NCI-H1436 treated with DMSO at 0.1 percent for 48 hours (cell line): ENCODE results near the gene DAAM1.

Experiments used
- DNase-seq: peaks from one replicate; lab custom pipeline; 2025; lab: John Stamatoyannopoulos, UW

The DAAM1 gene

GRCh38 chr14:59188461-59189090 lies at the start of gene DAAM1:
Gene DAAM1 (plus strand): TSS chr14:59188667. CDS start chr14:59263478, 74,811 bp downstream.
- DNase-seq = peak; percentile 96

GRCh38 chr14:59139324-59139723 lies 49.1 kb upstream of the DAAM1 start:
- DNase-seq = no peak

GRCh38 chr14:59140106-59140843 lies 48.2 kb upstream of the DAAM1 start:
- DNase-seq = no peak

GRCh38 chr14:59146484-59146883 lies 42.0 kb upstream of the DAAM1 start:
- no peak for DNase-seq

GRCh38 chr14:59147007-59147406 lies 41.5 kb upstream of the DAAM1 start:
- no peak for DNase-seq

- no peak for DNase-seq
Observed at GRCh38 chr14:59148334-59148900, 40.0 kb upstream of the DAAM1 start.

GRCh38 chr14:59150990-59151389 lies 37.5 kb upstream of the DAAM1 start:
- no peak for DNase-seq

GRCh38 chr14:59154373-59154772 lies 34.1 kb upstream of the DAAM1 start:
- DNase-seq = no peak

- DNase-seq = no peak
Observed at GRCh38 chr14:59155886-59156285, 32.6 kb upstream of the DAAM1 start.

- no peak for DNase-seq
Observed at GRCh38 chr14:59159169-59159568, 29.3 kb upstream of the DAAM1 start.

GRCh38 chr14:59160506-59160905 lies 28.0 kb upstream of the DAAM1 start:
- no peak for DNase-seq

GRCh38 chr14:59161561-59162175 lies 26.8 kb upstream of the DAAM1 start:
- DNase-seq = no peak

GRCh38 chr14:59166258-59166657 lies 22.2 kb upstream of the DAAM1 start:
- no peak for DNase-seq

GRCh38 chr14:59175404-59175803 lies 13.1 kb upstream of the DAAM1 start:
- DNase-seq = no peak

- DNase-seq = no peak
Observed at GRCh38 chr14:59176765-59177164, 11.7 kb upstream of the DAAM1 start.

- DNase-seq = no peak
Observed at GRCh38 chr14:59177262-59177661, 11.2 kb upstream of the DAAM1 start.

GRCh38 chr14:59181791-59182190 lies 6.7 kb upstream of the DAAM1 start:
- no peak for DNase-seq

GRCh38 chr14:59182641-59183040 lies 5.8 kb upstream of the DAAM1 start:
- DNase-seq = no peak

GRCh38 chr14:59183150-59183549 lies 5.3 kb upstream of the DAAM1 start:
- no peak for DNase-seq

- no peak for DNase-seq
Observed at GRCh38 chr14:59184396-59184795, 4.1 kb upstream of the DAAM1 start.

GRCh38 chr14:59185676-59186075 lies 2.8 kb upstream of the DAAM1 start:
- no peak for DNase-seq

GRCh38 chr14:59186306-59186705 lies 2.2 kb upstream of the DAAM1 start:
- no peak for DNase-seq

GRCh38 chr14:59187118-59187517 lies 1.3 kb upstream of the DAAM1 start:
- DNase-seq = no peak
